ENCODE results near the gene CAPZB.

The CAPZB gene

GRCh38 chr1:19426294-19427086 lies 58.8 kb downstream of the CAPZB start:
- no peak for DNase-seq

- no peak for DNase-seq
Observed at GRCh38 chr1:19425646-19426239, 59.6 kb downstream of the CAPZB start.

- DNase-seq: no peak
Observed at GRCh38 chr1:19424651-19425570, 60.4 kb downstream of the CAPZB start.

- no peak for DNase-seq
Observed at GRCh38 chr1:19423130-19423529, 62.2 kb downstream of the CAPZB start.

- no peak for DNase-seq
Observed at GRCh38 chr1:19421365-19421764, 64.0 kb downstream of the CAPZB start.

- no peak for DNase-seq
Observed at GRCh38 chr1:19420606-19421005, 64.7 kb downstream of the CAPZB start.

- no peak for DNase-seq
Observed at GRCh38 chr1:19419691-19420090, 65.6 kb downstream of the CAPZB start.

- DNase-seq: no peak
Observed at GRCh38 chr1:19418503-19418971, 66.8 kb downstream of the CAPZB start.

GRCh38 chr1:19416921-19417470 lies 68.3 kb downstream of the CAPZB start:
- DNase-seq: no peak

GRCh38 chr1:19416145-19416544 lies 69.2 kb downstream of the CAPZB start:
- DNase-seq: no peak

GRCh38 chr1:19414515-19415121 lies 70.7 kb downstream of the CAPZB start:
- DNase-seq: no peak

GRCh38 chr1:19413999-19414398 lies 71.3 kb downstream of the CAPZB start:
- DNase-seq: no peak

GRCh38 chr1:19412654-19413053 lies 72.7 kb downstream of the CAPZB start:
- no peak for DNase-seq

GRCh38 chr1:19411612-19412011 lies 73.7 kb downstream of the CAPZB start:
- no peak for DNase-seq

GRCh38 chr1:19410393-19410792 lies 74.9 kb downstream of the CAPZB start:
- no peak for DNase-seq

GRCh38 chr1:19409477-19410341 lies 75.6 kb downstream of the CAPZB start:
- no peak for DNase-seq

- DNase-seq: no peak
Observed at GRCh38 chr1:19407494-19408096, 77.7 kb downstream of the CAPZB start.

- DNase-seq: no peak
Observed at GRCh38 chr1:19406680-19407079, 78.7 kb downstream of the CAPZB start.

GRCh38 chr1:19405761-19406487 lies 79.4 kb downstream of the CAPZB start:
- no peak for DNase-seq

- no peak for DNase-seq
Observed at GRCh38 chr1:19405195-19405760, 80.1 kb downstream of the CAPZB start.
